H1 (cell line): ENCODE measurements around the gene RABGGTA.

Experiments used
- CTCF ChIP-seq, 3 experiments: IDR thresholded peaks; 1 replicate in 2 of 3; 2 replicates in 1 of 3; pipeline versions ENCODE4 v1.5.1 to v1.6.1; 2011; ENCODE audit warnings: low read length in 3 of 3, mild to moderate bottlenecking in 3 of 3, inconsistent platforms in 2 of 3, low read depth in 1 of 3, moderate library complexity in 1 of 3; ENCODE audit not compliant: insufficient read depth in 1 of 3; ENCODE audit errors: control extremely low read depth in 1 of 3
- EP300 ChIP-seq, 2 experiments: IDR thresholded peaks; 1 replicate in 1 of 2; 2 replicates in 1 of 2; pipeline ENCODE4 v1.6.1; 2011 to 2012; ENCODE audit warnings: low read depth in 2 of 2, low read length in 2 of 2, mild to moderate bottlenecking in 2 of 2, borderline replicate concordance in 1 of 2, inconsistent platforms in 1 of 2, moderate library complexity in 1 of 2
- EZH2 ChIP-seq: fragments of 200-600 bp; sonication (generic); IDR thresholded peaks from 2 replicates; pipeline ENCODE4 v1.7.1; 2012; ENCODE audit warnings: low read depth, mild to moderate bottlenecking, moderate library complexity, low read length, inconsistent platforms; ENCODE audit not compliant: severe bottlenecking
- POLR2A ChIP-seq, 2 experiments: IDR thresholded peaks; 1 replicate in 1 of 2; 2 replicates in 1 of 2; pipeline ENCODE4 v1.6.1; 2011; ENCODE audit warnings: low read depth in 2 of 2, low read length in 2 of 2, mild to moderate bottlenecking in 2 of 2; ENCODE audit errors: control extremely low read depth in 1 of 2

- TF ChIP-seq POLR2A (IDR thresholded peaks at IDR 0.05; ENCODE audit: control extremely low read depth in 1 of 2, low read depth in 2 of 2, low read length in 2 of 2) (no peak), EP300 (IDR thresholded peaks at IDR 0.05; ENCODE audit: borderline replicate concordance in 1 of 2, low read depth in 2 of 2, low read length in 2 of 2) (no peak), EZH2 (no peak), CTCF (IDR thresholded peaks at IDR 0.05; ENCODE audit: control extremely low read depth in 1 of 3, insufficient read depth in 1 of 3, low read depth in 1 of 3, low read length in 3 of 3) (no peak)
Measured at GRCh38 chr14:24243336-24243836, 28.0 kb downstream of the RABGGTA start.
